ENCODE measurements around the gene PANK2.
"Not testable (repeated sequence)": the region's sequence is repeated elsewhere in the genome, so short reads cannot be mapped to it uniquely, and the experiment has no call there.

The PANK2 gene

GRCh38 chr20:3964719-3965118, 75.5 kb downstream of the PANK2 start:
- TF ChIP-seq, protein P1, sequence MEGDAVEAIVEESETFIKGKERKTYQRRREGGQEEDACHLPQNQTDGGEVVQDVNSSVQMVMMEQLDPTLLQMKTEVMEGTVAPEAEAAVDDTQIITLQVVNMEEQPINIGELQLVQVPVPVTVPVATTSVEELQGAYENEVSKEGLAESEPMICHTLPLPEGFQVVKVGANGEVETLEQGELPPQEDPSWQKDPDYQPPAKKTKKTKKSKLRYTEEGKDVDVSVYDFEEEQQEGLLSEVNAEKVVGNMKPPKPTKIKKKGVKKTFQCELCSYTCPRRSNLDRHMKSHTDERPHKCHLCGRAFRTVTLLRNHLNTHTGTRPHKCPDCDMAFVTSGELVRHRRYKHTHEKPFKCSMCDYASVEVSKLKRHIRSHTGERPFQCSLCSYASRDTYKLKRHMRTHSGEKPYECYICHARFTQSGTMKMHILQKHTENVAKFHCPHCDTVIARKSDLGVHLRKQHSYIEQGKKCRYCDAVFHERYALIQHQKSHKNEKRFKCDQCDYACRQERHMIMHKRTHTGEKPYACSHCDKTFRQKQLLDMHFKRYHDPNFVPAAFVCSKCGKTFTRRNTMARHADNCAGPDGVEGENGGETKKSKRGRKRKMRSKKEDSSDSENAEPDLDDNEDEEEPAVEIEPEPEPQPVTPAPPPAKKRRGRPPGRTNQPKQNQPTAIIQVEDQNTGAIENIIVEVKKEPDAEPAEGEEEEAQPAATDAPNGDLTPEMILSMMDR (conservative IDR thresholded peaks at IDR 0.05; ENCODE audit: control insufficient read depth, insufficient read depth, low read depth, low read length), result no peak

DNA sequence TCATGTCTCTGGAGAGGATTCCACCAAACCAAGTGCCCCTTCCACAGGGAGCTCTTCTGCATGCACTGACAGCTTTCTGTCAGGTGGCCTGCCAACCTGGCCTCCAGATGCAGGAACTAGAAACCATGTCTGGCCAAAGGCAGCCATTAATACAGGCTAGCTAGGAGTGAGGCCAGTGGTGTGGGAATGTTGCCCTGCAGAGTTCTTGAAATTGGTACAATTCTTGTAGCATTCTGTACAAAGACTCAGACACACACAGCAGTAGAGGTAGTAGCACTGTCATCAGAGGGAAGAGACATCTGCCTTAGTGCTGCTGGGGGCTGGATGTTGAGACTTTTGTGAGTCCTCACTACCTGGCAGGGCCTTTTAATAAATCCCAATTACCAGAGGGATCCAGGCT, 77.4 kb downstream of the PANK2 start:
- TF ChIP-seq, protein P1 (conservative IDR thresholded peaks at IDR 0.05; ENCODE audit: control insufficient read depth, insufficient read depth, low read depth, low read length), result no peak
- no peak overlapping the region for H3K4me3 ChIP-seq (ENCODE audit: control insufficient read depth, low read depth, low read length)
- no peak for DNase-seq (ENCODE audit: low read depth)

More at GRCh38 chr20:3964719-3965118, 75.5 kb downstream of the PANK2 start:
- no peak overlapping the region for H3K4me3 ChIP-seq (ENCODE audit: control insufficient read depth, low read depth, low read length)
- no peak for DNase-seq (ENCODE audit: low read depth)

DNA sequence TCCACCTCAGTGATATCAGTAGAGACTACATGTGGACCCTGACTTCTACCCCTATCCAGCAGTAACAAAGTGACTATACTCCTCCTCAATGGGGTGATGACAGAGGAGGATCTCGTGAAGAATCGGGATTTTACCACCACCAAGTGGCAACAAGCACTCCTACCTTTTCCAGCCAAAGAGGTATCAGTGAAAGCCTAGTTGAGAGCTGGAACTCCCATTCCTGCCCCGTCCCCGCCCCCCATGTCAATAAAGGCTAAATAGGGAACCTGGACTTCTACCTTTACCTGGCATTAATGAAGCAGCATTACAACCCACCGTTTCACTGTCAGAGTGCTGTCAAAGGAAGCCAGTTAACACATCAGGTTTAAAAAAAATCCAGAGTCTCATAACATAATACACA, 80.8 kb downstream of the PANK2 start:
- TF ChIP-seq, protein P1 (conservative IDR thresholded peaks at IDR 0.05; ENCODE audit: control insufficient read depth, insufficient read depth, low read depth, low read length), result no peak
- H3K4me3 ChIP-seq (ENCODE audit: control insufficient read depth, low read depth, low read length), result no peak overlapping the region
- DNase-seq (ENCODE audit: low read depth), result no peak

DNA sequence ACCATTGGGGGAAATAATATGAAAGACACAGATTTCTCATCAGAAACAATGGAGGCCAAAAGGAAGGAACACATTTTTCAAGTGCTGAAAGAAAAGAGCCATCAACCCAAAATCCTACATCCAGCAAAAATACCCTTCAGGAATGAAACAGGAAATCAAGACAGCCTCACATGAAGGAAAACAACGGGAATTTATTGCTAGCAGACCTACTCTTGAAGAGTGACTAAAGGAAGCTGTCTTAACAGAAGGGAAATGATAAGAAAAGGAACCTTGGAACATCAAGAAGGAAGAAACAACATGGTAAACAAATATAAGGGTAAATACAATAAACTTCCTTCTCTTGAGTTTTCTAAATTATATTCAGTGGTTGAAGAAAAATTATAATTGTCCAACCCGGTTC, 82.0 kb downstream of the PANK2 start:
- TF ChIP-seq, protein P1 (conservative IDR thresholded peaks at IDR 0.05; ENCODE audit: control insufficient read depth, insufficient read depth, low read depth, low read length), result no peak
- no peak for DNase-seq (ENCODE audit: low read depth)
- no peak overlapping the region for H3K4me3 ChIP-seq (ENCODE audit: control insufficient read depth, low read depth, low read length)

- TF ChIP-seq, protein P1 (conservative IDR thresholded peaks at IDR 0.05; ENCODE audit: control insufficient read depth, insufficient read depth, low read depth, low read length), result no peak
- DNase-seq (ENCODE audit: low read depth), result no peak
- no peak overlapping the region for H3K4me3 ChIP-seq (ENCODE audit: control insufficient read depth, low read depth, low read length)
Observed at GRCh38 chr20:3972161-3972560, 83.0 kb downstream of the PANK2 start.

- not testable (repeated sequence) for DNase-seq (ENCODE audit: low read depth)
Observed at GRCh38 chr20:3972631-3973030, 83.4 kb downstream of the PANK2 start.

DNA sequence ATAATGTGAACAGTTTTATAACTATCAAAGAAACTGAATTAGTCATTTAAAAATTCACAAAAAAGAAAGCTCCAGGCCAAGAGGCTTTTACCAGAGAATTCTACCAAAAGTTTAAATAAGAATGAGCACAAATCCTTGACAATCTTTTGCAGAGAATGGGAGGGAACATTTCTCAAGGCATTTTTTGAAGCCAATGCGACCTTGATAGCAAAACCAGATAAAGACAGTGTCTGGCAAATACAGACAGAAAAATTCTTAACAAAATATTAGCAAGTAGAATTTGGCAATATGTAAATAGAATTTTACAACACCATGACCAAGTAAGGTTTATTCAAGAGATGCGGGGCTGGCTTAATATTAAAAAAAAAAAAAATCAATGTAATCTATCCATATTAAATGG, 84.5 kb downstream of the PANK2 start:
- TF ChIP-seq, protein P1 (conservative IDR thresholded peaks at IDR 0.05; ENCODE audit: control insufficient read depth, insufficient read depth, low read depth, low read length), result no peak
- no peak for DNase-seq (ENCODE audit: low read depth)
- H3K4me3 ChIP-seq (ENCODE audit: control insufficient read depth, low read depth, low read length), result no peak overlapping the region

More at GRCh38 chr20:3972631-3973030, 83.4 kb downstream of the PANK2 start:
- not testable (repeated sequence) for H3K4me3 ChIP-seq (ENCODE audit: control insufficient read depth, low read depth, low read length)
